Right cardiac atrium (tissue), 5 donors: ENCODE data around the gene BACE2. TPM values are rescaled to one million over a fixed set of nuclear protein-coding genes. Genes with fewer than 3 reads are reported as not detected.
A peak's percentile ranks its signal among the peaks of the same experiment; 100 is the strongest.
"Not testable (repeated sequence)": the region's sequence is repeated elsewhere in the genome, so short reads cannot be mapped to it uniquely, and the experiment has no call there.

ENCODE experiments used
- ATAC-seq, 2 donors: fragments of 200-7000 bp; cut with Tn5 transposase; one replicate each; pipeline versions ENCODE4 v1.8.0 to v1.9.1; 2020; ENCODE audit warnings: moderate library complexity in 2 of 2, mild to moderate bottlenecking in 1 of 2
- DNase-seq, 3 donors: peaks; one replicate each; pipeline ENCODE4 v3.0.0-alpha.2; 2020
- H3K27ac ChIP-seq: one replicate; pipeline ENCODE4 v1.5.1; 2013; ENCODE audit warnings: mild to moderate bottlenecking, low read length, control low read depth, moderate library complexity
- H3K27me3 ChIP-seq: one replicate; pipeline ENCODE4 v1.6.1; 2013; ENCODE audit not compliant: control insufficient read depth, insufficient read depth
- H3K4me1 ChIP-seq: one replicate; pipeline ENCODE4 v1.6.1; 2013; ENCODE audit warnings: low read length; ENCODE audit not compliant: control insufficient read depth, insufficient read depth
- H3K4me3 ChIP-seq: one replicate; pipeline ENCODE4 v1.5.1; 2013; ENCODE audit warnings: low read length, control low read depth
- H3K9me3 ChIP-seq: one replicate; pipeline ENCODE4 v1.6.1; 2013; ENCODE audit warnings: low read length; ENCODE audit not compliant: control insufficient read depth
- WGBS: extraction: QIAGEN DNeasy Blood & Tissue Kit; methylation state at CpG from one replicate; pipeline ENCODE4 v1.1.7; 2013; 5-methylcytosine and 5-hydroxymethylcytosine counted together
- intact Hi-C, 4 donors: fragments of 100-400 bp; cut with DNase I; formaldehyde crosslinking; loops; one replicate each; pipeline versions ENCODE4 v1.11.0 to v1.14.0; 2022 to 2023
- polyA plus RNA-seq: library from polyadenylated mRNA; stranded (reverse); fragments of 200-250 nt; gene quantifications from one replicate; pipeline ENCODE4 v1.2.3, GENCODE V29; 2013
- total RNA-seq, 4 donors: library from RNA; stranded (reverse); fragmentation: NEBNext Ultra II Directional; extraction: Animal tissue kit (Norgen Biotek cat#: 25700); gene quantifications; one replicate each; pipeline ENCODE4 v1.2.1, GENCODE V29; 2021
- donor health status: healthy with polysubstance abuse.
- donor health status: DM: no; HTN: yes; CAD: no.
- donor health status: DM: no; HTN: no; CAD: no.
- donor health status: DM: no; HTN: yes; CAD: no; lungs with severe emphysema.
- donor health status: DM: yes; HTN: yes; CAD: no.

Gene BACE2
- total and polyA plus RNA-seq, 5 donors: 11.7 to 34.0 (median 26.6) TPM

- Histone ChIP-seq H3K4me1 (no peaks in the 10 kb centered on the region), H3K4me3 (no peak overlapping the region), H3K27me3 (no peaks in the 10 kb centered on the region), H3K9me3 (no peaks in the 10 kb centered on the region), H3K27ac (no peak overlapping the region)
- 17% methylated on average over 8 of the region's 8 CpGs for WGBS
- intact Hi-C loops: loop anchor here (5.0 kb wide), 2 partner anchors 174 to 179 kb away; no protein-coding TSS in a partner anchor
- peak; percentile 88 to 92 for ATAC-seq
- no peak for DNase-seq
These were observed 115.4 kb downstream of the BACE2 start for GRCh38 chr21:41283211-41283818.

GRCh38 chr21:41289431-41289830 lies 121.5 kb downstream of the BACE2 start:
- no peaks in the 10 kb centered on the region for H3K9me3 ChIP-seq
- DNase-seq (no peak), ATAC-seq (no peak)
- WGBS: 65% methylated on average over 13 of the region's 13 CpGs
- intact Hi-C loops: no loop called here
- H3K27ac ChIP-seq: no peak overlapping the region
- no peak overlapping the region for H3K4me3 ChIP-seq
- H3K4me1 ChIP-seq: no peaks in the 10 kb centered on the region
- peaks cover 2% of the 10 kb centered on the region for H3K27me3 ChIP-seq

DNA sequence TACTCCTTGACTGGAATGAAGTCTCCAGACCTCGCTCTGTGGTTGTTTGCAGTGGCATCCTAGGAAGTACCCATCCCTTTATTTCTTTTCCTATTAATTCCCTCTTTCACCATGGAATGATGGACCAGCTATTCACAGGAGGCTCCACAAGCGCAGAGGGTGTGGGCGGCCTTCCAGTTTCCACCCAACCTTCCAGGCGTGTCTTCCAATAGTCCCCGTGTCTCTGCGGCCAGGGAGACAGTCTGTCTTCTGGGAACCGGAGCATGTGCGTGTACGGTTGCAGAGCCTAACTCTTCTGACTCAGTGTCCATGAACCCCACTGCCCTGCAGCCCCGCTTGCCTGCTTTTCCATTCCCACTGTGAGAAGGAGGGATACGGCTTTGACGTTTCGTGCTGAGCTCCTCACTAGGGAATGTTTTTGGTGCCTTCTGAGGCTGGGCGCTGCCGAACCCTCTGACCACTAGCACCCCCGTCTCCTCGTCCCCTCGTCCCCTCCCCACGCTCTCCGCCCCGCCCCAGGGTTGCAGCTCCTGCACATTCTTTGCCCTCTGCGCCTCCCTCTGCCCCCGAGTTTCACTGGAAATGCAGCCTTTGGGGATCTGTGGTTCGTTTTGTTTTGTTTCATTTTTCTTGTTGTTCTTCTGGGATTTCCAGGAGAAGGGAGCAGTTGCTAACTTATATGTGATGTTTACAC lies 122.3 kb downstream of the BACE2 start:
- DNase-seq (no peak), ATAC-seq (no peak)
- peaks cover 2% of the 10 kb centered on the region for H3K27me3 ChIP-seq
- intact Hi-C loops: no loop called here
- H3K4me3 ChIP-seq: no peak overlapping the region
- H3K9me3 ChIP-seq: no peaks in the 10 kb centered on the region
- H3K27ac ChIP-seq: no peak overlapping the region
- no peaks in the 10 kb centered on the region for H3K4me1 ChIP-seq
- WGBS: 59% methylated on average over 24 of the region's 24 CpGs

DNA sequence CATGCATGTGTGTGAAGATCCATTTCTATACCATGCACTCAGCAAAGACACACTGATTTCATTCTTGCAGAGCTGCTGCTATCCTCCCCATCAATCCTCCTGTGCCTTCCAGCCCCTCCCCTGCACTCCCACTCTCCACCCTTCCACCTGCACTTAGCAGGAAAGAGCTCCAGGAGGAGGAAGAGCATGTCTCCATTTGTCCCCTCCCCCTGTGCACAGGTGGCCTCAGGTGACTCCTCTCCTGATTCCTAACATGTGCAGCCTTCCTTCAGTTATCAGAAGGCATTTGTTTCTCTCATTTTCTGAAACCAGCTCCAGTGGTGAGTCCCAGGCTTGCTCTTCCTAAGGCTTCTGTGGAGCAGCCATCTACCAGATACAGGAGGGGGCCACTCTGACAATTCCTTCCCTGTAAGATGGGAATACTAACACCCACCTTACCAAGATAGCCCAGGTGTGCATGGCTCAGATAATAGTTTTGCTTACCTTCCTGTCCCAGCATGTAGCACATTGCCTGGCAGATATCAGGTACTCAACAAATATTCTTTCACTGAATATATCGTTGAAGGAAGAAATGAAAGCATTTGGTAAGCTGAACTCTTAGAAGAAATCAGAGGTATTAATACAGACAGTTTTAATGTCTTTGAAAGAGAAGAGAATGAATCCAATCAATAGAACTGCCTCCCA lies 126.7 kb downstream of the BACE2 start:
- peaks cover 2% of the 10 kb centered on the region for H3K27me3 ChIP-seq
- no peak for ATAC-seq
- H3K9me3 ChIP-seq: no peaks in the 10 kb centered on the region
- intact Hi-C loops: no loop called here
- no peak overlapping the region for H3K4me3 ChIP-seq
- no peak for DNase-seq
- H3K27ac ChIP-seq: no peak overlapping the region
- no peaks in the 10 kb centered on the region for H3K4me1 ChIP-seq
- WGBS: 86% methylated on average over 1 of the region's 1 CpG

DNA sequence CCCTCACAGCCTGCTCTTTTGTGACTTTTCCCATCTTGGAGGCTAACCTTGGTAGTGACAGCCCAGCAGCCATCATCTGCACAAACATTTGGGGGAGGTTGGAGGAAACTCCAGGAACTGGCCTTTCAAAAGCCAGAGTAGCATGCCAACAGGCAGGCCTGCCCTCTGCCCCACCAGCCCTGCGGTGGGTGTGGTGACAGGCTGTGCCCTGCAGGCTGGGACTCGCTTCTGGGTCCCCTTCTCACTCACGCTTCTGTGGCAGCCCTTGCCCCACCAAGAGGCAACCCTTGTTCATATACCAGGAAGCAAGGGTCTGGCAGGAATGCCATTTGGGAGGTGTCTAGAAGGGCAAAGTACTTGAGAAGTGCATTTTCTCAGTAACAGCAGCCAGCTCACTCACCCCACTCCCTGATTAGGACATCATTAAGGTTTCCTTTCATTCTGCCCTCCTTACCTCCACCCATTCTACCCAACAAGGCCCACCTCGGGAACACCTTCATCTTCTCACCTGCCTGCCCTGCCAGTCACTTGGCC lies 127.8 kb downstream of the BACE2 start:
- intact Hi-C loops: no loop called here
- DNase-seq (no peak), ATAC-seq (no peak)
- H3K9me3 ChIP-seq: no peaks in the 10 kb centered on the region
- no peaks in the 10 kb centered on the region for H3K4me1 ChIP-seq
- no peak overlapping the region for H3K27ac ChIP-seq
- 86% methylated on average over 4 of the region's 4 CpGs for WGBS
- H3K27me3 ChIP-seq: peaks cover 2% of the 10 kb centered on the region
- no peak overlapping the region for H3K4me3 ChIP-seq

- Histone ChIP-seq H3K9me3 (no peaks in the 10 kb centered on the region), H3K4me3 (no peak overlapping the region), H3K4me1 (no peaks in the 10 kb centered on the region), H3K27me3 (no peaks in the 10 kb centered on the region), H3K27ac (no peak overlapping the region)
- DNase-seq (no peak), ATAC-seq (no peak)
- 85% methylated on average over 1 of the region's 1 CpG for WGBS
- intact Hi-C loops: no loop called here
These were observed 135.0 kb downstream of the BACE2 start for GRCh38 chr21:41302976-41303375.

- Histone ChIP-seq H3K4me1 (no peaks in the 10 kb centered on the region), H3K27me3 (no peaks in the 10 kb centered on the region), H3K4me3 (no peak overlapping the region), H3K27ac (no peak overlapping the region), H3K9me3 (no peaks in the 10 kb centered on the region)
- no peak for DNase-seq
- intact Hi-C loops: no loop called here
- WGBS: 96% methylated on average over 40 of the region's 40 CpGs
- ATAC-seq: no peak
These were observed 136.2 kb downstream of the BACE2 start for GRCh38 chr21:41304068-41304720.

GRCh38 chr21:41307219-41307618 lies 139.3 kb downstream of the BACE2 start:
- intact Hi-C loops: no loop called here
- H3K4me1 ChIP-seq: no peaks in the 10 kb centered on the region
- no peak for DNase-seq
- H3K27ac ChIP-seq: no peak overlapping the region
- no peak for ATAC-seq
- H3K4me3 ChIP-seq: no peak overlapping the region
- no peaks in the 10 kb centered on the region for H3K27me3 ChIP-seq
- no peaks in the 10 kb centered on the region for H3K9me3 ChIP-seq

GRCh38 chr21:41313285-41314164 lies 145.6 kb downstream of the BACE2 start:
- H3K27ac ChIP-seq, DNase-seq, H3K4me1 ChIP-seq, ATAC-seq, H3K9me3 ChIP-seq, intact Hi-C loops, H3K27me3 ChIP-seq, H3K4me3 ChIP-seq: not testable (repeated sequence)
- WGBS: 95% methylated on average over 5 of the region's 8 CpGs

- no peak for ATAC-seq
- H3K27me3 ChIP-seq: no peaks in the 10 kb centered on the region
- DNase-seq: no peak
- WGBS: 97% methylated on average over 6 of the region's 6 CpGs
- no peak overlapping the region for H3K4me3 ChIP-seq
- intact Hi-C loops: no loop called here
- no peaks in the 10 kb centered on the region for H3K4me1 ChIP-seq
- H3K27ac ChIP-seq: no peak overlapping the region
- no peaks in the 10 kb centered on the region for H3K9me3 ChIP-seq
These were observed 147.8 kb downstream of the BACE2 start for GRCh38 chr21:41315726-41316125.
